PFSK-1 (cell line): ENCODE data around the gene TRERF1.

ENCODE experiments used
- FOXP2 ChIP-seq: optimal IDR thresholded peaks from 2 replicates; pipeline ENCODE3; 2011; ENCODE audit warnings: borderline replicate concordance, control low read depth, inconsistent platforms; ENCODE audit not compliant: insufficient read depth; ENCODE audit errors: extremely low read length, extremely low read depth
- POLR2AphosphoS5 ChIP-seq: IDR thresholded peaks from 2 replicates; pipeline ENCODE4 v1.6.1; 2012; ENCODE audit warnings: low read depth, mild to moderate bottlenecking, control low read depth, low read length, moderate library complexity
- REST ChIP-seq, 2 experiments: IDR thresholded peaks; 2 replicates each; pipeline versions ENCODE4 v1.6.1 to v1.8.0; 2011 to 2012; ENCODE audit warnings: low read depth in 2 of 2, low read length in 2 of 2, control low read depth in 1 of 2, inconsistent platforms in 1 of 2, mild to moderate bottlenecking in 1 of 2, moderate library complexity in 1 of 2; ENCODE audit not compliant: insufficient read depth in 1 of 2
- SIN3A ChIP-seq: IDR thresholded peaks from 2 replicates; pipeline ENCODE4 v1.6.1; 2012; ENCODE audit warnings: mild to moderate bottlenecking, low read length, moderate library complexity, borderline replicate concordance; ENCODE audit not compliant: insufficient read depth
- TAF1 ChIP-seq: IDR thresholded peaks from 2 replicates; pipeline ENCODE4 v1.6.1; 2012; ENCODE audit warnings: low read length, control low read depth, borderline replicate concordance; ENCODE audit not compliant: insufficient read depth

TRERF1 gene

GRCh38 chr6:42418724-42419123 is 33.0 kb downstream of the TRERF1 start:
- TF ChIP-seq SIN3A (no peak), FOXP2 (no peak), REST (IDR thresholded peaks at IDR 0.05; ENCODE audit: insufficient read depth in 1 of 2, low read depth in 2 of 2, low read length in 2 of 2) (no peak), TAF1 (no peak), POLR2AphosphoS5 (no peak)

GRCh38 chr6:42417641-42418112 is 34.0 kb downstream of the TRERF1 start:
- TF ChIP-seq FOXP2 (no peak), POLR2AphosphoS5 (no peak), SIN3A (no peak), TAF1 (no peak), REST (IDR thresholded peaks at IDR 0.05; ENCODE audit: insufficient read depth in 1 of 2, low read depth in 2 of 2, low read length in 2 of 2) (no peak)

- no peak for TF ChIP-seq REST (IDR thresholded peaks at IDR 0.05; ENCODE audit: insufficient read depth in 1 of 2, low read depth in 2 of 2, low read length in 2 of 2)
- TF ChIP-seq POLR2AphosphoS5 = no peak
- TF ChIP-seq FOXP2 = no peak
- TF ChIP-seq SIN3A = no peak
Measured at GRCh38 chr6:42411406-42411805, 40.3 kb downstream of the TRERF1 start.

GRCh38 chr6:42410861-42411260 is 40.9 kb downstream of the TRERF1 start:
- TF ChIP-seq TAF1 = no peak
- TF ChIP-seq SIN3A = no peak

GRCh38 chr6:42409581-42409980 is 42.1 kb downstream of the TRERF1 start:
- TF ChIP-seq REST (IDR thresholded peaks at IDR 0.05; ENCODE audit: insufficient read depth in 1 of 2, low read depth in 2 of 2, low read length in 2 of 2) = no peak
- TF ChIP-seq POLR2AphosphoS5 = no peak
- TF ChIP-seq SIN3A = no peak
- no peak for TF ChIP-seq TAF1
- TF ChIP-seq FOXP2 = no peak
